Mesenchymal stem cell (in vitro differentiated cells and primary cell): ENCODE data around the gene ACP6. TPM values are rescaled to one million over a fixed set of nuclear protein-coding genes. Genes with fewer than 3 reads are reported as not detected.

ENCODE experiments used
- DNase-seq: peaks from one replicate; pipeline ENCODE4 v3.0.0-alpha.2; 2013
- H2AFZ ChIP-seq: one replicate; pipeline ENCODE4 v1.6.1; 2013; ENCODE audit warnings: low read depth, mild to moderate bottlenecking, control low read depth, inconsistent platforms, low read length, moderate library complexity
- H2AK5ac ChIP-seq: 2 replicates; pipeline ENCODE4 v1.6.1; 2013; ENCODE audit warnings: low read length, moderate library complexity, mild to moderate bottlenecking, inconsistent platforms; ENCODE audit not compliant: severe bottlenecking
- H2BK120ac ChIP-seq: one replicate; pipeline ENCODE4 v1.6.1; 2013; ENCODE audit warnings: low read depth, mild to moderate bottlenecking, inconsistent platforms, low read length, moderate library complexity
- H2BK12ac ChIP-seq, 2 experiments: one replicate each; pipeline ENCODE4 v1.6.1; 2013; ENCODE audit warnings: inconsistent platforms in 2 of 2, low read length in 2 of 2, mild to moderate bottlenecking in 2 of 2, moderate library complexity in 2 of 2, control low read depth in 1 of 2
- H2BK15ac ChIP-seq: one replicate; pipeline ENCODE4 v1.6.1; 2013; ENCODE audit warnings: mild to moderate bottlenecking, low read depth, inconsistent platforms; ENCODE audit not compliant: poor library complexity, severe bottlenecking
- H2BK5ac ChIP-seq: 2 replicates; pipeline ENCODE4 v1.6.1; 2013; ENCODE audit warnings: low read depth, mild to moderate bottlenecking, low read length, control low read depth, inconsistent platforms; ENCODE audit not compliant: poor library complexity, severe bottlenecking
- H3K14ac ChIP-seq, 2 experiments: one replicate each; pipeline ENCODE4 v1.6.1; 2013; ENCODE audit warnings: inconsistent platforms in 2 of 2, low read length in 2 of 2, control low read depth in 1 of 2, mild to moderate bottlenecking in 1 of 2, moderate library complexity in 1 of 2
- H3K18ac ChIP-seq, 2 experiments: one replicate each; pipeline ENCODE4 v1.6.1; 2013; ENCODE audit warnings: inconsistent platforms in 2 of 2, low read length in 2 of 2, control low read depth in 1 of 2, low read depth in 1 of 2, mild to moderate bottlenecking in 1 of 2
- H3K23ac ChIP-seq, 2 experiments: one replicate each; pipeline ENCODE4 v1.6.1; 2013; ENCODE audit warnings: inconsistent platforms in 2 of 2, low read length in 2 of 2, mild to moderate bottlenecking in 2 of 2, moderate library complexity in 2 of 2, control low read depth in 1 of 2
- H3K27ac ChIP-seq: 2 replicates; pipeline ENCODE4 v1.5.1; 2013; ENCODE audit warnings: mild to moderate bottlenecking, moderate library complexity, low read length, control low read depth, inconsistent platforms; ENCODE audit not compliant: poor library complexity, severe bottlenecking
- H3K27me3 ChIP-seq, 2 experiments: 2 replicates each; pipeline versions ENCODE4 v1.6.1 to v1.7.0; 2013; ENCODE audit warnings: low read length in 2 of 2, mild to moderate bottlenecking in 2 of 2, moderate library complexity in 2 of 2, control low read depth in 1 of 2, inconsistent platforms in 1 of 2; ENCODE audit not compliant: control insufficient read depth in 1 of 2, insufficient read depth in 1 of 2
- H3K36me3 ChIP-seq, 2 experiments: 2 replicates each; pipeline versions ENCODE4 v1.6.1 to v1.7.0; 2013; ENCODE audit warnings: low read length in 2 of 2, control low read depth in 1 of 2, inconsistent platforms in 1 of 2, low read depth in 1 of 2, mild to moderate bottlenecking in 1 of 2; ENCODE audit not compliant: insufficient read depth in 2 of 2, control insufficient read depth in 1 of 2
- H3K4ac ChIP-seq, 2 experiments: one replicate each; pipeline ENCODE4 v1.6.1; 2013; ENCODE audit warnings: inconsistent platforms in 2 of 2, low read length in 2 of 2, mild to moderate bottlenecking in 2 of 2, moderate library complexity in 2 of 2, control low read depth in 1 of 2, low read depth in 1 of 2
- H3K4me1 ChIP-seq: 2 replicates; pipeline ENCODE4 v1.6.1; 2013; ENCODE audit warnings: low read depth, low read length, control low read depth; ENCODE audit not compliant: control insufficient read depth, insufficient read depth
- H3K4me2 ChIP-seq: 2 replicates; pipeline ENCODE4 v1.6.1; 2013; ENCODE audit warnings: low read length, mild to moderate bottlenecking, inconsistent platforms; ENCODE audit not compliant: poor library complexity, severe bottlenecking
- H3K4me3 ChIP-seq, 2 experiments: 2 replicates each; pipeline versions ENCODE4 v1.5.1 to v1.7.0; 2013; ENCODE audit warnings: low read length in 2 of 2, mild to moderate bottlenecking in 2 of 2, control low read depth in 1 of 2, low read depth in 1 of 2; ENCODE audit not compliant: insufficient read depth in 1 of 2
- H3K79me1 ChIP-seq: replicated peaks from 2 replicates; pipeline ENCODE4 v1.6.1; 2013; ENCODE audit warnings: mild to moderate bottlenecking, control low read depth, low read length, inconsistent platforms; ENCODE audit not compliant: poor library complexity, severe bottlenecking
- H3K9ac ChIP-seq: 2 replicates; pipeline ENCODE4 v1.7.0; 2013; ENCODE audit warnings: mild to moderate bottlenecking, low read length, moderate library complexity
- H3K9me3 ChIP-seq: 2 replicates; pipeline ENCODE4 v1.7.0; 2013; ENCODE audit warnings: mild to moderate bottlenecking, low read length; ENCODE audit not compliant: control insufficient read depth
- H4K8ac ChIP-seq: one replicate; pipeline ENCODE4 v1.6.1; 2013; ENCODE audit warnings: inconsistent platforms, mild to moderate bottlenecking, low read length, moderate library complexity
- H4K91ac ChIP-seq: one replicate; pipeline ENCODE4 v1.6.1; 2013; ENCODE audit warnings: mild to moderate bottlenecking, low read length, inconsistent platforms
- WGBS: methylation state at CpG from one replicate; pipeline ENCODE4 v1.1.7; 2013; ENCODE audit warnings: mixed read lengths; 5-methylcytosine and 5-hydroxymethylcytosine counted together
- polyA plus RNA-seq, 2 experiments: library from polyadenylated mRNA; stranded (reverse); fragments of 200-250 nt; gene quantifications; one replicate each; pipeline ENCODE4 v1.2.3, GENCODE V29; 2013

ACP6 gene
- polyA plus RNA-seq (2013, experiment 1 of 2) = 6.6 TPM
- 7.5 TPM for polyA plus RNA-seq (2013, experiment 2 of 2)

- WGBS = under 1% methylated on average over 31 of the region's 36 CpGs
- peak within 1 kb of the TSS in 1 of 2 experiments; percentile 86 for H3K14ac ChIP-seq
- H3K4ac ChIP-seq = peak within 1 kb of the TSS in 1 of 2 experiments; percentile 86
- peak within 1 kb of the TSS; percentile 64 for H3K27ac ChIP-seq
- peak within 1 kb of the TSS; percentile 77 to 97 for H3K4me3 ChIP-seq
- H2AK5ac ChIP-seq = peak within 1 kb of the TSS; percentile 9
- peak within 1 kb of the TSS in 1 of 2 experiments; percentile 96 for H3K23ac ChIP-seq
- peaks cover 11% of the 10 kb centered on the region for H3K79me1 ChIP-seq
- peak within 1 kb of the TSS; percentile 86 for H3K9ac ChIP-seq
- H3K18ac ChIP-seq = peak within 1 kb of the TSS; percentile 84 to 91
- H3K4me1 ChIP-seq = peaks cover 1% of the 10 kb centered on the region
- peak within 1 kb of the TSS; percentile 62 for H2BK5ac ChIP-seq
- no peaks in the 10 kb centered on the region for H3K27me3 ChIP-seq
- peak within 1 kb of the TSS; percentile 97 for H3K4me2 ChIP-seq
- H4K8ac ChIP-seq = peak within 1 kb of the TSS; percentile 97
- peak within 1 kb of the TSS; percentile 45 for H4K91ac ChIP-seq
- H2BK120ac ChIP-seq = no peak within 1 kb of the TSS
- H3K9me3 ChIP-seq = no peaks in the 10 kb centered on the region
- peak; percentile 96 for DNase-seq
- H3K36me3 ChIP-seq = no peaks in the 10 kb centered on the region
- H2BK12ac ChIP-seq = peak within 1 kb of the TSS; percentile 51 to 63
- peak within 1 kb of the TSS; percentile 86 for H2BK15ac ChIP-seq
- H2AFZ ChIP-seq = peak within 1 kb of the TSS; percentile 99
Observed at GRCh38 chr1:147670319-147671001, at the start of gene ACP6. Gene ACP6, minus strand, starts transcription at chr1:147670524. Its CDS starts 476 bp downstream, at chr1:147670048.

- H2BK120ac ChIP-seq = no peak overlapping the region
- no peaks in the 10 kb centered on the region for H3K79me1 ChIP-seq
- 75% methylated on average over 5 of the region's 7 CpGs for WGBS
- H2AK5ac ChIP-seq = no peak overlapping the region
- H3K18ac ChIP-seq = no peak overlapping the region
- H3K27ac ChIP-seq = no peak overlapping the region
- no peak overlapping the region for H4K91ac ChIP-seq
- no peak overlapping the region for H3K4me3 ChIP-seq
- no peak overlapping the region for H2BK15ac ChIP-seq
- no peak overlapping the region for H2AFZ ChIP-seq
- no peak overlapping the region for H3K9ac ChIP-seq
- no peaks in the 10 kb centered on the region for H3K36me3 ChIP-seq
- no peak overlapping the region for H3K23ac ChIP-seq
- H2BK5ac ChIP-seq = no peak overlapping the region
- no peak overlapping the region for H3K4me2 ChIP-seq
- H3K27me3 ChIP-seq = peaks cover 21 to 41% of the 10 kb centered on the region in 2 experiments
- H3K4ac ChIP-seq = no peak overlapping the region
- no peak overlapping the region for H4K8ac ChIP-seq
- DNase-seq = no peak
- H3K9me3 ChIP-seq = no peaks in the 10 kb centered on the region
- H3K14ac ChIP-seq = no peak overlapping the region
- H3K4me1 ChIP-seq = peaks cover 3% of the 10 kb centered on the region
- no peak overlapping the region for H2BK12ac ChIP-seq
Observed at GRCh38 chr1:147719711-147720225, 49.4 kb upstream of the ACP6 start.

- H3K4ac ChIP-seq = no peak overlapping the region
- H2BK12ac ChIP-seq = no peak overlapping the region
- no peak overlapping the region for H3K4me3 ChIP-seq
- no peak overlapping the region for H2BK15ac ChIP-seq
- no peak overlapping the region for H2BK120ac ChIP-seq
- no peaks in the 10 kb centered on the region for H3K9me3 ChIP-seq
- no peak overlapping the region for H3K23ac ChIP-seq
- peaks cover 27 to 46% of the 10 kb centered on the region in 2 experiments for H3K27me3 ChIP-seq
- no peak overlapping the region for H3K4me2 ChIP-seq
- peaks cover 3% of the 10 kb centered on the region for H3K4me1 ChIP-seq
- no peak overlapping the region for H2AFZ ChIP-seq
- no peak overlapping the region for H2BK5ac ChIP-seq
- no peak overlapping the region for H4K91ac ChIP-seq
- H3K18ac ChIP-seq = no peak overlapping the region
- 93% methylated on average over 7 of the region's 7 CpGs for WGBS
- no peaks in the 10 kb centered on the region for H3K36me3 ChIP-seq
- no peak for DNase-seq
- no peak overlapping the region for H4K8ac ChIP-seq
- H3K27ac ChIP-seq = no peak overlapping the region
- no peak overlapping the region for H3K14ac ChIP-seq
- no peak overlapping the region for H2AK5ac ChIP-seq
- no peak overlapping the region for H3K9ac ChIP-seq
- no peaks in the 10 kb centered on the region for H3K79me1 ChIP-seq
Observed at GRCh38 chr1:147719029-147719698, 48.8 kb upstream of the ACP6 start.

GRCh38 chr1:147717706-147718097 lies 47.4 kb upstream of the ACP6 start:
- Histone ChIP-seq H2BK15ac (no peak overlapping the region), H2AFZ (no peak overlapping the region), H2BK12ac (no peak overlapping the region), H2AK5ac (no peak overlapping the region), H3K27ac (no peak overlapping the region), H3K23ac (no peak overlapping the region), H3K18ac (no peak overlapping the region), H3K4me2 (no peak overlapping the region), H3K9me3 (no peaks in the 10 kb centered on the region), H3K4me3 (no peak overlapping the region), H4K91ac (no peak overlapping the region), H2BK5ac (no peak overlapping the region), H3K4ac (no peak overlapping the region), H3K36me3 (no peaks in the 10 kb centered on the region), H2BK120ac (no peak overlapping the region), H3K79me1 (no peaks in the 10 kb centered on the region), H3K27me3 (peaks cover 20 to 37% of the 10 kb centered on the region in 2 experiments), H3K9ac (no peak overlapping the region), H3K4me1 (peaks cover 3% of the 10 kb centered on the region), H4K8ac (no peak overlapping the region), H3K14ac (no peak overlapping the region)
- 75% methylated on average over 4 of the region's 4 CpGs for WGBS
- no peak for DNase-seq
